Measurements from ENCODE around the gene DNAJC28. TPM values are rescaled to one million over a fixed set of nuclear protein-coding genes. Genes with fewer than 3 reads are reported as not detected.

The DNAJC28 gene
- total RNA-seq, result 8.5 TPM

GRCh38 chr21:33491373-33492102 lies at the start of gene DNAJC28:
DNAJC28 (minus strand) TSS chr21:33491716; CDS start chr21:33489393, 2,323 bp downstream.

GRCh38 chr21:33479679-33480480 lies 11.6 kb downstream of the DNAJC28 start, which contains the start of gene TMEM50B:
TMEM50B (minus strand) TSS chr21:33479974; CDS start chr21:33468885, 11,089 bp downstream.

Other genes starting within 250 kb of the DNAJC28 start
- 10.6 TPM for gene IL10RB, start 225.3 kb downstream of the DNAJC28 start, total RNA-seq
- gene IFNAR1, start 166.7 kb downstream of the DNAJC28 start, total RNA-seq, result 59.3 TPM
- 56.3 TPM for gene IFNGR2, start 88.3 kb downstream of the DNAJC28 start, total RNA-seq
- gene TMEM50B, start 11.7 kb downstream of the DNAJC28 start, total RNA-seq, result 67.4 TPM
- 72.9 TPM for gene GART, start 50.4 kb upstream of the DNAJC28 start, total RNA-seq
- gene SON, start 51.3 kb upstream of the DNAJC28 start, total RNA-seq, result 135 TPM
- 33.2 TPM for gene DONSON, start 97.0 kb upstream of the DNAJC28 start, total RNA-seq
- 51.9 TPM for gene CRYZL1, start 150.0 kb upstream of the DNAJC28 start, total RNA-seq
- 80.0 TPM for gene ITSN1, start 150.8 kb upstream of the DNAJC28 start, total RNA-seq

All from diencephalon (tissue), 1 donor.